ENCODE data around the gene RB1.

RB1 gene

GRCh38 chr13:48457578-48458242 is 154.2 kb downstream of the RB1 start:
- no peak for DNase-seq

GRCh38 chr13:48475230-48475629 is 171.7 kb downstream of the RB1 start:
- DNase-seq = no peak

GRCh38 chr13:48476215-48476614 is 172.7 kb downstream of the RB1 start:
- peak; percentile 74 for DNase-seq

- no peak for DNase-seq
Observed at GRCh38 chr13:48476686-48477085, 173.1 kb downstream of the RB1 start.

- DNase-seq = peak; percentile 64
Observed at GRCh38 chr13:48477191-48477855, 173.8 kb downstream of the RB1 start.

- peak; percentile 11 for DNase-seq
Observed at GRCh38 chr13:48478391-48478790, 174.8 kb downstream of the RB1 start.

- DNase-seq = no peak
Observed at GRCh38 chr13:48483575-48483974, 180.0 kb downstream of the RB1 start.

- DNase-seq = no peak
Observed at GRCh38 chr13:48485432-48485831, 181.9 kb downstream of the RB1 start.

GRCh38 chr13:48486362-48486761 is 182.8 kb downstream of the RB1 start:
- no peak for DNase-seq

- no peak for DNase-seq
Observed at GRCh38 chr13:48486836-48487235, 183.3 kb downstream of the RB1 start.

- no peak for DNase-seq
Observed at GRCh38 chr13:48487968-48488367, 184.4 kb downstream of the RB1 start.

- no peak for DNase-seq
Observed at GRCh38 chr13:48488995-48489394, 185.4 kb downstream of the RB1 start.

GRCh38 chr13:48489666-48490065 is 186.1 kb downstream of the RB1 start:
- no peak for DNase-seq

GRCh38 chr13:48490241-48490640 is 186.7 kb downstream of the RB1 start:
- DNase-seq = no peak

GRCh38 chr13:48491423-48492095 is 188.0 kb downstream of the RB1 start:
- DNase-seq = no peak

- DNase-seq = no peak
Observed at GRCh38 chr13:48492096-48492440, 188.5 kb downstream of the RB1 start.

GRCh38 chr13:48492470-48493065 is 189.0 kb downstream of the RB1 start:
- peak; percentile 96 for DNase-seq

GRCh38 chr13:48493066-48493765 is 189.7 kb downstream of the RB1 start:
- peak; percentile 9 for DNase-seq

GRCh38 chr13:48493851-48494250 is 190.3 kb downstream of the RB1 start:
- no peak for DNase-seq

- DNase-seq = no peak
Observed at GRCh38 chr13:48494874-48495273, 191.3 kb downstream of the RB1 start.

GRCh38 chr13:48496271-48497161 is 193.0 kb downstream of the RB1 start:
- DNase-seq = no peak

GRCh38 chr13:48497669-48498068 is 194.1 kb downstream of the RB1 start:
- no peak for DNase-seq
